HepG2 (cell line): ENCODE data around the gene EZH1. TPM values are rescaled to one million over a fixed set of nuclear protein-coding genes. Genes with fewer than 3 reads are reported as not detected.

Experiments
- AFF4 ChIP-seq: sonication (generic); formaldehyde crosslinking; IDR thresholded peaks from 2 replicates; pipeline ENCODE4 v1.4.0; 2020; ENCODE audit warnings: missing genetic modification reagents
- BCL6 ChIP-seq: IDR thresholded peaks from 2 replicates; pipeline ENCODE4 v1.6.1; 2016; ENCODE audit warnings: missing genetic modification reagents, missing compliant biosample characterization
- CBFB ChIP-seq: sonication (generic); formaldehyde crosslinking; IDR thresholded peaks from 2 replicates; pipeline ENCODE4 v1.4.0; 2020; ENCODE audit warnings: missing genetic modification reagents
- DZIP1 ChIP-seq: sonication (generic); formaldehyde crosslinking; IDR thresholded peaks from 2 replicates; pipeline ENCODE4 v1.5.0; 2020; ENCODE audit warnings: mild to moderate bottlenecking, missing genetic modification reagents
- EED ChIP-seq: sonication (generic); formaldehyde crosslinking; IDR thresholded peaks from 2 replicates; pipeline ENCODE4 v1.5.0; 2020; ENCODE audit warnings: mild to moderate bottlenecking, missing genetic modification reagents
- ESRRA ChIP-seq: sonication (generic); formaldehyde crosslinking; IDR thresholded peaks from 2 replicates; pipeline ENCODE4 v1.5.1; 2020; ENCODE audit warnings: mild to moderate bottlenecking, low read depth, missing genetic modification reagents
- HMG20A ChIP-seq: IDR thresholded peaks from 2 replicates; pipeline ENCODE4 v1.6.1; 2016; ENCODE audit warnings: borderline replicate concordance
- IRF2 ChIP-seq: IDR thresholded peaks from 2 replicates; pipeline ENCODE4 v1.6.1; 2018; ENCODE audit warnings: missing genetic modification reagents, missing compliant biosample characterization
- KDM5B ChIP-seq: sonication (generic); formaldehyde crosslinking; IDR thresholded peaks from 2 replicates; pipeline ENCODE4 v1.4.0; 2020; ENCODE audit warnings: missing genetic modification reagents, mild to moderate bottlenecking, borderline replicate concordance
- MATR3 ChIP-seq: sonication (generic); formaldehyde crosslinking; IDR thresholded peaks from 2 replicates; pipeline ENCODE4 v1.4.0; 2020; ENCODE audit warnings: missing genetic modification reagents
- MEF2D ChIP-seq: sonication (generic); formaldehyde crosslinking; IDR thresholded peaks from 2 replicates; pipeline ENCODE4 v1.5.1; 2020; ENCODE audit warnings: mild to moderate bottlenecking, missing genetic modification reagents
- MXI1 ChIP-seq: IDR thresholded peaks from 3 replicates; pipeline ENCODE4 v1.6.1; 2012; ENCODE audit warnings: low read depth, low read length, inconsistent platforms, borderline replicate concordance
- NR1H2 ChIP-seq: sonication (generic); formaldehyde crosslinking; IDR thresholded peaks from 2 replicates; pipeline ENCODE4 v1.8.1; 2022; ENCODE audit warnings: low read depth, missing genetic modification reagents, borderline replicate concordance
- NR2F6 ChIP-seq, 2 experiments: IDR thresholded peaks; 2 replicates each; pipeline ENCODE4 v1.6.1; 2016; ENCODE audit warnings: antibody characterized with exemption in 1 of 2, mild to moderate bottlenecking in 1 of 2
- PCBP1 ChIP-seq: fragments of 200-400 bp; formaldehyde crosslinking; IDR thresholded peaks from 2 replicates; pipeline ENCODE4 v1.6.1; 2017; ENCODE audit warnings: mild to moderate bottlenecking, low read depth, low read length, borderline replicate concordance
- POLR2AphosphoS5 ChIP-seq: IDR thresholded peaks from 2 replicates; pipeline ENCODE4 v1.6.1; 2012; ENCODE audit warnings: low read depth, low read length
- REPIN1 ChIP-seq: sonication (generic); formaldehyde crosslinking; IDR thresholded peaks from 2 replicates; pipeline ENCODE4 v1.8.0; 2022; ENCODE audit warnings: missing genetic modification reagents, low read depth, mild to moderate bottlenecking, borderline replicate concordance
- SETDB1 ChIP-seq: sonication (generic); formaldehyde crosslinking; IDR thresholded peaks from 2 replicates; pipeline ENCODE4 v1.5.1; 2020; ENCODE audit warnings: missing genetic modification reagents, mild to moderate bottlenecking, borderline replicate concordance
- TCF12 ChIP-seq, 2 experiments: fragments of 450-650 bp in 1 of 2; sonication (generic) in 1 of 2; formaldehyde crosslinking in 1 of 2; IDR thresholded peaks; 2 replicates each; pipeline versions ENCODE4 v1.6.1 to v1.8.0; 2017 to 2022; ENCODE audit warnings: antibody characterized with exemption in 1 of 2, mild to moderate bottlenecking in 1 of 2, missing genetic modification reagents in 1 of 2, moderate library complexity in 1 of 2
- ZBTB7A ChIP-seq: sonication (generic); formaldehyde crosslinking; IDR thresholded peaks from 2 replicates; pipeline ENCODE4 v1.8.0; 2022; ENCODE audit warnings: mild to moderate bottlenecking, missing genetic modification reagents
- ZKSCAN8 ChIP-seq: IDR thresholded peaks from 2 replicates; pipeline ENCODE4 v1.6.1; 2016; ENCODE audit warnings: borderline replicate concordance, missing genetic modification reagents, missing compliant biosample characterization
- polyA plus RNA-seq, 8 experiments: library from polyadenylated mRNA; depleted of rRNA in 3 of 8; stranded (reverse) in 7 of 8; unstranded in 1 of 8; fragments of >200 nt; fragmentation: Illumina TruSeq in 4 of 8; extraction: Trizol in 4 of 8; gene quantifications; 2 replicates each; pipeline versions ENCODE4 v1.2.1 to v1.2.3, GENCODE V29; 2011 to 2016; ENCODE audit warnings: low read depth in 4 of 8, missing spikeins in 1 of 8, mixed read lengths in 1 of 8; ENCODE audit not compliant: insufficient read depth in 1 of 8
- total RNA-seq, 5 experiments: library from RNA; depleted of rRNA; stranded (reverse); fragments of >200 nt; fragmentation: Illumina TruSeq; extraction: Trizol; gene quantifications; 2 replicates each; pipeline ENCODE4 v1.2.3, GENCODE V29; 2016; ENCODE audit warnings: low read depth in 1 of 5

The EZH1 gene
- total and polyA plus RNA-seq, 2 of the 13 experiments (the other 11 are each of a cell fraction or from before 2014, with no cell fraction given): 11.6 to 24.0 TPM

GRCh38 chr17:42780851-42781638 is 36.2 kb upstream of the EZH1 start (continued):
- TF ChIP-seq AFF4 (CRISPR knock-in tag): no peak
- no peak for TF ChIP-seq NR2F6 (IDR thresholded peaks at IDR 0.05)
- TF ChIP-seq NR2F6 (CRISPR knock-in tag; IDR thresholded peaks at IDR 0.05): no peak
- TF ChIP-seq SETDB1: no peak
- no peak for TF ChIP-seq CBFB
- no peak for TF ChIP-seq IRF2 (CRISPR knock-in tag)
- no peak for TF ChIP-seq DZIP1 (CRISPR knock-in tag)
- peak; percentile 46; the same call in 1 of the 2 replicates for TF ChIP-seq KDM5B (CRISPR knock-in tag)
- no peak for TF ChIP-seq HMG20A (CRISPR knock-in tag)
- no peak for TF ChIP-seq EED
- peak; percentile 37; the same call in 1 of the 2 replicates for TF ChIP-seq REPIN1
- no peak for TF ChIP-seq ESRRA (CRISPR knock-in tag)
- no peak for TF ChIP-seq ZKSCAN8 (CRISPR knock-in tag)
- no peak for TF ChIP-seq MATR3 (CRISPR knock-in tag)
- no peak for TF ChIP-seq POLR2AphosphoS5
- TF ChIP-seq MEF2D (CRISPR knock-in tag): peak; percentile 60; the same call in 1 of the 2 replicates
- TF ChIP-seq PCBP1: no peak
- no peak for TF ChIP-seq BCL6
- no peak for TF ChIP-seq NR1H2 (CRISPR knock-in tag)
- no peak for TF ChIP-seq ZBTB7A
- TF ChIP-seq MXI1: no peak
- TF ChIP-seq TCF12 (IDR thresholded peaks at IDR 0.05): no peak
- TF ChIP-seq TCF12 (CRISPR knock-in tag; IDR thresholded peaks at IDR 0.05): no peak
